ENCODE results near the gene MAP4. TPM values are rescaled to one million over a fixed set of nuclear protein-coding genes. Genes with fewer than 3 reads are reported as not detected.

MAP4 gene
- total and polyA plus RNA-seq, 2 of the 13 experiments (the other 11 are each of a cell fraction or from before 2014, with no cell fraction given): 33.1 to 38.7 TPM

DNA sequence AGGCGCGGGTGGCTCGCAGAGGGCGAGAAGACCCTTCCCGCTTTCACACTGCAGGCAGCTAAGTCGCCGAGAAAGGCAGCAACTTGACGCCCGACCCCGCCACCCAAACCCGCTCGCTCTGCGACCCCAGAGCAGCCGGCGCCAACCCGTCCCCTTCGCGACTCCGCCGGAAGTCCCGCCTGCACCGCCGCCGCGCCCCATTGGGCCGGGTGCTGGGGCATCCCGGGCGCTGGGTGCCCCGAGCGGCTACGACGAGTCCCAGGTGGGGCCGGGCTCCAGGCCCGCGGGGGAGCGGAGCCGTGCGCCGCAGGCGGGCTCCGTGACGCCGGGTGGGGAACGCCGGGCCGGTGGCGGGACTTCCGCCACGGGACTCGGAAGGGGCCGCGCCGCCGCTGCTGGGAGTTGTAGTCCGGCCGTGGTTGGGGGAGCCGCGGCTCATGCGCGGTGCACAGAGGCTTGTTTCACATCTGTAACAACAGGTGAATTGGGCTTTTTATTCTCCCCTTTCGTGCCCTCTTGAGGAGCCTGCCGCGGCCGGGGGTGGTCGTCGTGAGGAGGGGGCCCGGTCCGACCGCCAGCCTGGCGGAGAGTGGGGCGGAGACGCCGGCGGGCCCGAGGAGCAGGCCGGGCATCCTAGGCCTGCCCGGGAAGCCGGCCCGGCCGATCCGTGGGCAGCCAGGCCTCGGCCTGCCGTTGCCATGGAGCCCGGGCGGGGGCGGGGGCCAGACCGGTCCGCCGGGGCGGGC, 213.3 kb downstream of the MAP4 start, which contains the start of gene DHX30 (continued):
- TF ChIP-seq JUN (CRISPR knock-in tag; IDR thresholded peaks at IDR 0.05): no peak
- no peak for TF ChIP-seq MAF1 (CRISPR knock-in tag; IDR thresholded peaks at IDR 0.05; ENCODE audit: borderline replicate concordance)
- TF ChIP-seq STAT5B (CRISPR knock-in tag; IDR thresholded peaks at IDR 0.05): no peak
- no peak for TF ChIP-seq ZNF230 (CRISPR knock-in tag; IDR thresholded peaks at IDR 0.05)
- no peak for TF ChIP-seq MZF1 (CRISPR knock-in tag; IDR thresholded peaks at IDR 0.05; ENCODE audit: borderline replicate concordance)
- no peak for TF ChIP-seq MTF2 (CRISPR knock-in tag; IDR thresholded peaks at IDR 0.05; ENCODE audit: borderline replicate concordance)
- no peak for TF ChIP-seq KLF11 (CRISPR knock-in tag; IDR thresholded peaks at IDR 0.05)
- no peak; the same call in 1 of the 2 replicates for TF ChIP-seq TARDBP (CRISPR knock-in tag; IDR thresholded peaks at IDR 0.05)
- TF ChIP-seq, protein P1, sequence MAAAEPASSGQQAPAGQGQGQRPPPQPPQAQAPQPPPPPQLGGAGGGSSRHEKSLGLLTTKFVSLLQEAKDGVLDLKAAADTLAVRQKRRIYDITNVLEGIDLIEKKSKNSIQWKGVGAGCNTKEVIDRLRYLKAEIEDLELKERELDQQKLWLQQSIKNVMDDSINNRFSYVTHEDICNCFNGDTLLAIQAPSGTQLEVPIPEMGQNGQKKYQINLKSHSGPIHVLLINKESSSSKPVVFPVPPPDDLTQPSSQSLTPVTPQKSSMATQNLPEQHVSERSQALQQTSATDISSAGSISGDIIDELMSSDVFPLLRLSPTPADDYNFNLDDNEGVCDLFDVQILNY (CRISPR knock-in tag; conservative IDR thresholded peaks at IDR 0.05): no peak; the same call in 1 of the 2 replicates
- TF ChIP-seq FOXK2 (IDR thresholded peaks at IDR 0.05): no peak
- no peak for TF ChIP-seq NFKBIZ (CRISPR knock-in tag; IDR thresholded peaks at IDR 0.05)
- no peak for TF ChIP-seq FOXJ3 (CRISPR knock-in tag; IDR thresholded peaks at IDR 0.05; ENCODE audit: borderline replicate concordance)
- TF ChIP-seq ZNF556 (CRISPR knock-in tag; IDR thresholded peaks at IDR 0.05; ENCODE audit: borderline replicate concordance): peak; percentile 28; the same call in 1 of the 2 replicates
- peak; percentile 56; the same call in 1 of the 2 replicates for TF ChIP-seq DMAP1 (CRISPR knock-in tag; IDR thresholded peaks at IDR 0.05)
- TF ChIP-seq, protein P2, sequence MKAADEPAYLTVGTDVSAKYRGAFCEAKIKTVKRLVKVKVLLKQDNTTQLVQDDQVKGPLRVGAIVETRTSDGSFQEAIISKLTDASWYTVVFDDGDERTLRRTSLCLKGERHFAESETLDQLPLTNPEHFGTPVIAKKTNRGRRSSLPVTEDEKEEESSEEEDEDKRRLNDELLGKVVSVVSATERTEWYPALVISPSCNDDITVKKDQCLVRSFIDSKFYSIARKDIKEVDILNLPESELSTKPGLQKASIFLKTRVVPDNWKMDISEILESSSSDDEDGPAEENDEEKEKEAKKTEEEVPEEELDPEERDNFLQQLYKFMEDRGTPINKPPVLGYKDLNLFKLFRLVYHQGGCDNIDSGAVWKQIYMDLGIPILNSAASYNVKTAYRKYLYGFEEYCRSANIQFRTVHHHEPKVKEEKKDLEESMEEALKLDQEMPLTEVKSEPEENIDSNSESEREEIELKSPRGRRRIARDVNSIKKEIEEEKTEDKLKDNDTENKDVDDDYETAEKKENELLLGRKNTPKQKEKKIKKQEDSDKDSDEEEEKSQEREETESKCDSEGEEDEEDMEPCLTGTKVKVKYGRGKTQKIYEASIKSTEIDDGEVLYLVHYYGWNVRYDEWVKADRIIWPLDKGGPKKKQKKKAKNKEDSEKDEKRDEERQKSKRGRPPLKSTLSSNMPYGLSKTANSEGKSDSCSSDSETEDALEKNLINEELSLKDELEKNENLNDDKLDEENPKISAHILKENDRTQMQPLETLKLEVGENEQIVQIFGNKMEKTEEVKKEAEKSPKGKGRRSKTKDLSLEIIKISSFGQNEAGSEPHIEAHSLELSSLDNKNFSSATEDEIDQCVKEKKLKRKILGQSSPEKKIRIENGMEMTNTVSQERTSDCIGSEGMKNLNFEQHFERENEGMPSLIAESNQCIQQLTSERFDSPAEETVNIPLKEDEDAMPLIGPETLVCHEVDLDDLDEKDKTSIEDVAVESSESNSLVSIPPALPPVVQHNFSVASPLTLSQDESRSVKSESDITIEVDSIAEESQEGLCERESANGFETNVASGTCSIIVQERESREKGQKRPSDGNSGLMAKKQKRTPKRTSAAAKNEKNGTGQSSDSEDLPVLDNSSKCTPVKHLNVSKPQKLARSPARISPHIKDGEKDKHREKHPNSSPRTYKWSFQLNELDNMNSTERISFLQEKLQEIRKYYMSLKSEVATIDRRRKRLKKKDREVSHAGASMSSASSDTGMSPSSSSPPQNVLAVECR (CRISPR knock-in tag; IDR thresholded peaks at IDR 0.05; ENCODE audit: borderline replicate concordance): peak; percentile 73
- no peak for TF ChIP-seq KDM5B (CRISPR knock-in tag; IDR thresholded peaks at IDR 0.05; ENCODE audit: borderline replicate concordance)
- no peak for TF ChIP-seq RBAK (CRISPR knock-in tag; IDR thresholded peaks at IDR 0.05)
- TF ChIP-seq HNRNPUL1 (IDR thresholded peaks at IDR 0.05; ENCODE audit: low read depth, low read length): no peak
- no peak for TF ChIP-seq HMG20A (CRISPR knock-in tag; IDR thresholded peaks at IDR 0.05; ENCODE audit: borderline replicate concordance)
- peak; percentile 83 for TF ChIP-seq HCFC1 (IDR thresholded peaks at IDR 0.05; ENCODE audit: low read depth, low read length)
- 0 out of 2 replicates have a peak, but pooled peaks have one; percentile 23 for TF ChIP-seq TMF1 (CRISPR knock-in tag; IDR thresholded peaks at IDR 0.05; ENCODE audit: low read depth)
- no peak for TF ChIP-seq ZFP41 (CRISPR knock-in tag; IDR thresholded peaks at IDR 0.05; ENCODE audit: borderline replicate concordance)
- no peak for TF ChIP-seq ZNF569 (CRISPR knock-in tag; IDR thresholded peaks at IDR 0.05; ENCODE audit: borderline replicate concordance)
- TF ChIP-seq HMGA1 (CRISPR knock-in tag; conservative IDR thresholded peaks at IDR 0.05): no peak
- no peak for TF ChIP-seq ZZZ3 (CRISPR knock-in tag; IDR thresholded peaks at IDR 0.05; ENCODE audit: borderline replicate concordance)
- TF ChIP-seq, protein P3, sequence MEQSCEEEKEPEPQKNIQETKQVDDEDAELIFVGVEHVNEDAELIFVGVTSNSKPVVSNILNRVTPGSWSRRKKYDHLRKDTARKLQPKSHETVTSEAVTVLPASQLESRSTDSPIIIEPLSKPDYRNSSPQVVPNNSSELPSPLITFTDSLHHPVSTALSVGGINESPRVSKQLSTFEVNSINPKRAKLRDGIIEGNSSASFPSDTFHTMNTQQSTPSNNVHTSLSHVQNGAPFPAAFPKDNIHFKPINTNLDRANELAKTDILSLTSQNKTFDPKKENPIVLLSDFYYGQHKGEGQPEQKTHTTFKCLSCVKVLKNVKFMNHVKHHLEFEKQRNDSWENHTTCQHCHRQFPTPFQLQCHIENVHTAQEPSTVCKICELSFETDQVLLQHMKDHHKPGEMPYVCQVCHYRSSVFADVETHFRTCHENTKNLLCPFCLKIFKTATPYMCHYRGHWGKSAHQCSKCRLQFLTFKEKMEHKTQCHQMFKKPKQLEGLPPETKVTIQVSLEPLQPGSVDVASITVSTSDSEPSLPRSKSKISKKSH (CRISPR knock-in tag; IDR thresholded peaks at IDR 0.05; ENCODE audit: borderline replicate concordance): no peak; the same call in 1 of the 2 replicates
